HG02571 (cell line): ENCODE data around the gene CDCA8.

Experiments used
- ATAC-seq: cut with Tn5 transposase; IDR thresholded peaks from one replicate; pipeline ENCODE4 v1.9.1; 2021; ENCODE audit warnings: mild to moderate bottlenecking, moderate library complexity; ENCODE audit not compliant: unreplicated experiment

Gene CDCA8

GRCh38 chr1:37692078-37692833 is at the start of gene CDCA8:
Gene CDCA8, plus strand, starts transcription at chr1:37692516. Its CDS starts 175 bp downstream, at chr1:37692691.
- ATAC-seq: peak; percentile 76

GRCh38 chr1:37647281-37647680 is 45.0 kb upstream of the CDCA8 start:
- no peak for ATAC-seq

- ATAC-seq: no peak
Measured at GRCh38 chr1:37650173-37650572, 42.1 kb upstream of the CDCA8 start.

- no peak for ATAC-seq
Measured at GRCh38 chr1:37650721-37651120, 41.6 kb upstream of the CDCA8 start.

- ATAC-seq: no peak
Measured at GRCh38 chr1:37651803-37652202, 40.5 kb upstream of the CDCA8 start.

GRCh38 chr1:37652976-37653375 is 39.3 kb upstream of the CDCA8 start:
- no peak for ATAC-seq

GRCh38 chr1:37653906-37654305 is 38.4 kb upstream of the CDCA8 start:
- ATAC-seq: no peak

- ATAC-seq: no peak
Measured at GRCh38 chr1:37655274-37655673, 37.0 kb upstream of the CDCA8 start.

- ATAC-seq: no peak
Measured at GRCh38 chr1:37656026-37656425, 36.3 kb upstream of the CDCA8 start.

GRCh38 chr1:37656881-37657280 is 35.4 kb upstream of the CDCA8 start:
- no peak for ATAC-seq

GRCh38 chr1:37657620-37658412 is 34.5 kb upstream of the CDCA8 start:
- no peak for ATAC-seq

- no peak for ATAC-seq
Measured at GRCh38 chr1:37658486-37658885, 33.8 kb upstream of the CDCA8 start.

- no peak for ATAC-seq
Measured at GRCh38 chr1:37660664-37661063, 31.7 kb upstream of the CDCA8 start.

- ATAC-seq: no peak
Measured at GRCh38 chr1:37661401-37661800, 30.9 kb upstream of the CDCA8 start.

GRCh38 chr1:37662031-37662755 is 30.1 kb upstream of the CDCA8 start:
- no peak for ATAC-seq

- ATAC-seq: no peak
Measured at GRCh38 chr1:37663426-37664000, 28.8 kb upstream of the CDCA8 start.

GRCh38 chr1:37666241-37666867 is 26.0 kb upstream of the CDCA8 start:
- no peak for ATAC-seq

- ATAC-seq: no peak
Measured at GRCh38 chr1:37667023-37667671, 25.2 kb upstream of the CDCA8 start.

- no peak for ATAC-seq
Measured at GRCh38 chr1:37670133-37670532, 22.2 kb upstream of the CDCA8 start.

- no peak for ATAC-seq
Measured at GRCh38 chr1:37671261-37671660, 21.1 kb upstream of the CDCA8 start.
